GM12872 (cell line): ENCODE measurements around the gene RBM23.

Experiments
- TF ChIP-seq, protein P1 (sequence below): IDR thresholded peaks from 3 replicates; pipeline ENCODE4 v1.5.1; 2011; ENCODE audit warnings: low read depth, mild to moderate bottlenecking, low read length, moderate library complexity; ENCODE audit not compliant: insufficient read depth

RBM23 gene

DNA sequence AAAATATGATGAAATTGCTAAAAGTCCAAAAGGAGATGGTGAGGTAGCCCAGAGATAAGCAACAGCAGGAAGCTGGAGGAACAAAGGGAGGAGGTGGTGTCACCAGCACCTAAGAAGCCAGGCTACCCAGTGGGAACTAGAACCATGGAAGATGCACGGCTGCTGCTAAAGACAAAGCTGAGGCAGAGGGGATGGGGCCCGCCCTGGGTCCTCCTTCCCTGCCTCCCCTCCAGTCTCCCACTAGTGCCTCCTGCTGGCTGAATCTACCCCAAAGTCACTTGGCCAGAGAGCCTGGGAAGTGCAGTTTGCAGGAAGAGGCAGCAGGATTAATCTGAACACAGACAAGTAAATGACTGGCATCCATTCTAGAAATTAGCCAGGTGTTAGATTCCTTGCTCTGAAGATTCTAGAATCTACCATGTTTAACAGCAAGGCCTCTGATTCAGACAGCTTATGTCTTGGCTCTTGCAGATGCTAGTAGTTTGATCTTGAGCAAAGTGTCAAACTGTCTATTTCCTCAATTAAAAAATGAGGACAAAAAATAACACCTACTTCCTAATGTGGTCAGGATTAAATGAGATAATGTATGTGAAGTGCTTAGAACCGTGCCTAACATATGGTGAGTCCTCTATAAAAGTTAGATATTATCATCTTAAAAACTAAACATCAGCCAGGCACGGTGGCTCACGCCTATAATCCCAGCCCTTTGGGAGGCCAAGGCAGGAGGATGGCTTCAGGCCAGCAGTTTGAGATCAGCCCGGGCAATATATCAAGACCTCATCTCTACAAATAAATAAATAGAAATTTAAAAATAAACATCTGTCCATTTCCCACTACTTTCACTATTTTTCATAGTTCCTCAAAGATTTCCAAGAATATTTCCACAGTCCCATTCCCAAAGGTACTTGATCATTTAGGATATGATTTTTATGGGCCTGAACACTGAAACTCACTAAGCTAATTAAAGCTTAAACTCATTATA, 53.2 kb downstream of the RBM23 start:
- TF ChIP-seq, protein P1, sequence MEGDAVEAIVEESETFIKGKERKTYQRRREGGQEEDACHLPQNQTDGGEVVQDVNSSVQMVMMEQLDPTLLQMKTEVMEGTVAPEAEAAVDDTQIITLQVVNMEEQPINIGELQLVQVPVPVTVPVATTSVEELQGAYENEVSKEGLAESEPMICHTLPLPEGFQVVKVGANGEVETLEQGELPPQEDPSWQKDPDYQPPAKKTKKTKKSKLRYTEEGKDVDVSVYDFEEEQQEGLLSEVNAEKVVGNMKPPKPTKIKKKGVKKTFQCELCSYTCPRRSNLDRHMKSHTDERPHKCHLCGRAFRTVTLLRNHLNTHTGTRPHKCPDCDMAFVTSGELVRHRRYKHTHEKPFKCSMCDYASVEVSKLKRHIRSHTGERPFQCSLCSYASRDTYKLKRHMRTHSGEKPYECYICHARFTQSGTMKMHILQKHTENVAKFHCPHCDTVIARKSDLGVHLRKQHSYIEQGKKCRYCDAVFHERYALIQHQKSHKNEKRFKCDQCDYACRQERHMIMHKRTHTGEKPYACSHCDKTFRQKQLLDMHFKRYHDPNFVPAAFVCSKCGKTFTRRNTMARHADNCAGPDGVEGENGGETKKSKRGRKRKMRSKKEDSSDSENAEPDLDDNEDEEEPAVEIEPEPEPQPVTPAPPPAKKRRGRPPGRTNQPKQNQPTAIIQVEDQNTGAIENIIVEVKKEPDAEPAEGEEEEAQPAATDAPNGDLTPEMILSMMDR, result peak; percentile 36; the same call in 2 of the 3 replicates

DNA sequence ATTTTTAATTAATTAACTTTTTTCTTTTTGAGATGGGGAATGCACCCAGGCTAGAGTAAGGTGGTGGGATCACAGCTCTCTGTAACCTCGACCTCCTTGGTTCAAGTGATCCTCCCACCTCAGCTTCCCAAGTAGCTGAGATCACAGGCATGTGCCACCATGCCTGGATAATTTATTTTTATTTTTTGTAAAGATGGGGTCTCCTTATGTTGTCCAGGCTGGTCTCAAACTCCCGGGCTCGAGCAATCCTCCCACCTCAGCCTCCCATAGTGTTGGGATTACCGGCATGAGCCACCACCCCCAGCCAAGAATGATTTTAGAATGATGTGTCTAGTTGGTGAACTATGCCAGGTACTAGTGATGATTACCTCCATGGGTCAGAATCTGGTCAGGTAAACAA, 54.0 kb downstream of the RBM23 start:
- TF ChIP-seq, protein P1, result no peak

DNA sequence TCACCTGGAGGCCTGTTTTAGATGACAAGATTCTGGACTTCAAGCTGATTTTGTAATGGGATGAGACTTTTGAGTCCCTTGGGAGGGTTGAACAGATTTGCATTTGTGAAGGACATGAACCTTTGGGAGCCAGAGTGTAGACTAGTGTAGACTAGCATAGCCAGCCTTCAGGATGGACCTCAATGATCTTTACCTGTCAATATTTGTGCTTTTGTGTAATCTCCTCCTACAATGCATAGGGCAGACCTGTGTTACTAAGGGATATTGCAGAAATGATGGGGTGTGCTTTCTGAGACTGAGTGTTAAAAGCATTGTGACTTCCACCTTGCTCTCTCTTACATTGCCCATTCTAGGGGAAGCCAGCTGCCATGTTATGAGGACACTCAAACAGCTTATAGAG, 57.3 kb downstream of the RBM23 start:
- TF ChIP-seq, protein P1, result no peak

DNA sequence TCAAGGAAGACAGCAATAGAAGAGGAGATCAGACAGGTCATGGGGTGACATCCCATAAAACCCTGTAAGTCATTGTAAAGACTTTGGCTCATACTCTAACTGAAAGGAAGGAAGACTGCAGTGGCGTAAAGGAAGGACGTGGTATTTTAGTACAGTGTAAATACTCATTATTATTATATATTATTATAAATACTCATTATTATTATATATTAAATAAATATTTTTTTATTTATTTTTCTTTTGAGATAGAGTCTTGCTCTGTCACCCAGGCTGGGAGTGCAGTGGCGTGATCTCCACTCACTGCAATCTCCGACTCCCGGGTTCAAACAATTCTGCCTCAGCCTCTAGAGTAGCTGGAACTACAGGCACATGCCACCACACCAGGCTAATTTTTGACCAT, 62.5 kb downstream of the RBM23 start:
- TF ChIP-seq, protein P1, result no peak

DNA sequence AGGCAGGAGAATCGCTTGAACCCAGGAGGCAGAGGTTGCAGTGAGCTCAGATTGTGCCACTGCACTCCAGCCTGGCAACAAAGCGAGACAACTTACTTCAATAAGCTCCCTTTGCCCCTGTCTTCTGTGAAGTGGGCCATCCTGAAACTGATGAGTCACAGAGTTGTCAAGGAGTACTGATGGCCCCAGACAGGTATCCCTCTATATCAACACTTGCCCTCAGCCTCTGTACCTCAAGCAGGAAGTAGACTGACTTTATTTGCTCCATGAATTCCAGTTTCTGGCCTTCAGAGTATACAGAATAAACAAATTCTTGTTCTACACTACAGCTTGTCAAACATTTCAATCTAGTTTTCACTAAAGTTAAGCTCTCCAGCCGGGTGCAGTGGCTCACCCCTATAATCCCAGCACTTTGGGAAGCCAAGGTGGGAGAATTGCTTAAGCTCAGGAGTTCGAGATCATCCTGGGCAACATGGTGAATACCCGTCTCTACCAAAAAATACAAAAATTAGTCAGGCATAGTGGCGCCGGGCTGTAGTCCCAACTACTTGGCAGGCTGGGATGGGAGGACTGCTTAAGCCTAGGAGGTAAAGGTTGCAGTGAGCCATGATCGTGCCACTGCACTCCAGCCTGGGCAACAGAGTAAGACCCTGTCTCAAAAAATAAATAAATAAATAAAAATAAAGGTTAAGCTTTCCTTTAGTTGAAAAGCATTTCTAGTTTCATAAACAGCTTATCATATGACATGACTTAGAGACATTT, 63.8 kb downstream of the RBM23 start:
- TF ChIP-seq, protein P1, result no peak

DNA sequence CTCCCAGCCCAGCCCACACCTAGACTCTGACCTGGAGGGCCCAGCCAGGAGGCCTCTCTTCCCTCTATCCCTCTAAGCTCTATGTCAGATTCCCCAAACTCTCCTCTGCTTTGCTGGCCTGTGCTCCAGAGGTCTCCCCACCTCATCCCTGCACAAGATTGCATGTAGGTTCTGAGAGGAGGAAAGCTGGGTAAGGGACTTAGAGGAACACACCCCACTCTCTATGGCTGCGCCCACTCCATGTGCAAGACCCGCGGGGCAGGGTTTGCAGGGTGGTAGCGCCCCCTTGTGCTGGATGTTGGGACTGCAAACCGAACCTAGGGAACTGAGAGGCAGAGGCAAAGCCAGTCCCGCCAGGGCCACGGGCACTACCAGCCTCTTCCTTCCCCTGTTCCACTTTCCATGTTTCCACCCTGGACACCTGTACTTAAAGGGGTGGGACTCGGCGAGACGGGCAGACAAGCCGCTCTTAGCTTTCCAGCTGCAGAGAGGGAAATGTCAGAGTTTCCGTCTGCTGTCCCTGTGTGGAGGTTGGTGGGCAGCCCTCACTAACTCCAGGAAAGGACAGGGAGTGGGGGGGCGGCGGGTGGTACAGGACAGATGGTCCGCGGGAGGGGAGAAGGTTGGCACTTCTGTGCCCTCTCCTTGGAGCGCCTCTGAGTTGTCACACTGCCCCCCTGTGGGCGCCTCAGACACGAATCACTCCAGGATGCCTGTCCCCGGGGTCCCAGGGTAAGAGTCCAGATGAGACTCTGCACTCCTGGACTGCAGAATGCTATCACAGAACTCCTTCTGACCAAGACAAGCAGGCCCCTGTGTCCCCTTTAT, 65.8 kb downstream of the RBM23 start:
- TF ChIP-seq, protein P1, result peak; percentile 96

DNA sequence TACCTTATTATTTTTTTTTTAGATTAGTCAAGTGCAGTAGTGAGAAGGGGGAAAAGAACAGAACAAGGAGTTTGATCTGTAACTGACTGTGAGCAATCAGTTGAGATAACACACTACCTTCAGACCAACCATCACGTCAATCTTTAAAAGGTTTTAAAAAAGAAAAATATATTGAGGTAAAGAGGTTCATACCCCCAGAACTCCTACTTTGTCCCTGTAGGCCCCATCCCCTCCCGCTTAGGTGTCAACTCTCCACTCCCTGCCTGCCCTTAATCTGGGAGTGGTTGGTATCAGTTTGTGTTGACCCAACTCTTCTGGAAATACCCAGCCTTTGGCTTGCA, 66.4 kb downstream of the RBM23 start:
- TF ChIP-seq, protein P1, result no peak
